HG03378 (cell line): ENCODE data around the gene TMEM41A.

Experiments used
- ATAC-seq: cut with Tn5 transposase; IDR thresholded peaks from one replicate; pipeline ENCODE4 v1.9.1; 2021; ENCODE audit warnings: mild to moderate bottlenecking, moderate library complexity; ENCODE audit not compliant: unreplicated experiment

The TMEM41A gene

DNA sequence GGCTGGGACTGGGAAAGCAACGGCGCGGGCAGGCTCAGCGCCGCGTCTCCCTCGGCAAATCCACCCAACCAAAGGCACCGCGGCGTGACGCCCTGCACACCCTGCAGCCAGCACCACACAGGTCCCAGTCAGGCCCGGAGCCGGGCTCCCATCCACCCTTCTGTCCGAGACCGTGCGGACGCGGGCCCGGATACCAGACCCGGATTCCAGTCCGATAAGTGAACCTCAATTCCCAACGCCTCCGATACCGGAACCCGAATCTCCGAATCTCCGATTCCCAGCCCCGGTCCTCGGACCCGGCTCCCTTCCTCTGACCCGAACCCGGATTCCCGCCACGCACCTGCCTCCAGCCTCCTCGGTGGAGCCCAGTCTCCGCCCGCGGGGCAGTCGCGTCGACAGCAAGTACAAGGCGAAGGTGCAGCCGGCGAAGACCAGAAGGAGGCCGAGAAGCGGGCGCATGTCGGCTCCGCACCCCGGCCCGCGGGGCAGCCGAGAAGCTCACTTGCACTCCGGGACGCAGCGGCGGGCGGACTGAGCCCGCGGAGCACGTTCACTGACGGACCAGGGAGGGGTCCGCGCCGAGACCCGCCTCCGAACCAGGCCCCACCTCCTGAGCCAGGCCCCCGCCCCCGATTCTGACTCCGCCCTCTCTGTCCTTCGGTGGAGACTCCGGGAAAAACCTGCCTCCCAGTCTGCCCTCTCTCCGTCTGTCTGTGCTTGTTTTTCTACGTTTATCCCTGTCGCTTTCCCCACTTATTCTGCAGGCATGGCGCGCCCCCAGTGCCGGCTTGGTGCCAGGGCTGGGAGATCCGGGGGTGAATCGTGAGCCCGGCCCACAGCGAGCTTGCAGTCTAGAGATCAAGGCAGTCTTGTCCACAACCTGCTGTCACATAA lies at the start of gene TMEM41A:
Gene TMEM41A (minus strand): TSS at position 533 of the 894 bp plus-strand sequence. CDS start 74 bp downstream, at position 459.
- peak; percentile 79 for ATAC-seq

DNA sequence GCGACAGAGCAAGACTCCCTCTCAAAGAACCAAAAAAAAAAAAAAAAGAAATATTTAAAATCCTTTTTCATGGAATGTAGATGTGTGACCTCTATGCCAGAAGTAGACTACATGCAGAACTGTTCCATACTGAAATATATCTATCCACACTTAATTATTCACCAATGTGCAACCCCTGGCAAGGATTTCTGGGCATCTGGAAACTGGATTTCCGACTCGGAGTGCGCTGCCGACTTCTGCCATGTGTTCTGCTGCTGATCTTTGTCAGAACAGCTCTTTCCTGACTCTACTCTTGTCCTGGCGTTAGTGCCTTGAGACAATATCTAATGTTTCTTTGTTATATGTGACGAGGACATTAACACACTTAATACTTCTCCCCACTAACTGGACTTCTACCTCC lies 41.9 kb upstream of the TMEM41A start:
- ATAC-seq, result no peak

DNA sequence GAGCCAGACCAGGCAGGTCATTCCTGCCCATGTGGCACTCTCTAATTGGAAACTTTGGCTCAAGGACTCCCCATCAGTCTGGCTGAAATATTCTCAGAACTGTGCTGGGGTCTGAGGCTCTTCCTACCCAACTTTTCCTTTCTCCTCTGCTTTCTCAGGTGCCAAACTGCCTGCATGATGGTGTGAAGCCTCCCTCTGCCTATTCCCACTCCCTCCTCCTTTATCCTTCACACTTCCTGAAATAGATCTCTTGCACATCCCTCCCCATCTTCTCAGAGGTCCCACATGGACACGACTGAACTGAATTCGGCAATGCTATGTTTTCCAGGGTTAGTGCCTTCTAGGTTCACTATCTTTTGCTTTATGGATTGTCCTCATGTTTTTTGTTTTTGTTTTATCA lies 41.1 kb upstream of the TMEM41A start:
- no peak for ATAC-seq

DNA sequence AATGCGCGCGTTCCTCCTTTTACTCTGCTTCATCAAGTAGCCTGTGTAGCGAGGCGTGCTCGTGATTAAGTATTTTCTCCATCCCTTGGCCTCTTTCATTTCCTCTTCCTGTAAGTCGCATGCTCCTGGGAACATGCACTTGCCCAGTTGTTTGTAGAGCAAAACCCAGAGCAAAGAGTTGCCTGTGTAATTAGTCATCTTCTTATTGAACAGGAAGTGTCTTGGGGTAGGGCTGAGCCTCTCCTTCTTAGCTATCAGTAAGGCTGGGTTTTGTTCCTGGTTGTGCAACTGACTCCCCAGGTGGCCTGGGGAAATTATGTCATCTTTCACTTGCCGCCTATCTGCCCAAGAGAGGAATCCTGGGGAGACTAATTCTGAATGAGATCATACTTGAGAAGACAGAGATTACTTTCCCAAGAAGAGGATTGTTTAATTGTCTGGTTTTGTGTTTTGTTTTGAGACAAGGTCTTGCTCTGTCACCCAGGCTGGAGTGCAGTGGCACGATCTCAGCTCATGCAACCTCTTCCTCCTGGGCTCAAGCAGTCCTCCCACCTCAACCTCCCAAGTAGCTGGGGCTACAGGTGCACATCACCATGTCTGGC lies 38.6 kb upstream of the TMEM41A start:
- ATAC-seq, result peak; percentile 99

DNA sequence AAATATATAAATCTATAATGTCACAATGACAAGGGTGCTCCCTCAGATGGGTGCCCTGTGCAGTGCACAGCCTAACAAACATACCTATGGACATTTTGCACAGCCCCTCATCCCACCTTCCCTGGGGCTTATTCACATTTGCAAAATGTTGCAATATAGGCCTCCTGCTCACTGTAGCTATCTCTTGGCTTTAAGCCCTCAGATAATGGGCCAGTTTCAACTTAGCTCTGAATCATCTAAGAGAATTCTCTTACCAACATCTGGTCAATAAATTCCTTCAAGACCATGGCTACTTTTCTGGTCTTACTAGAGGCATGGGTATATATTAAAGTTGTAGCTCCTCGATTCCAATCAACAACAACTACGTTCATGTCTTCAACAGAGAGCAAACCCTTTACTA lies 35.7 kb upstream of the TMEM41A start:
- no peak for ATAC-seq

DNA sequence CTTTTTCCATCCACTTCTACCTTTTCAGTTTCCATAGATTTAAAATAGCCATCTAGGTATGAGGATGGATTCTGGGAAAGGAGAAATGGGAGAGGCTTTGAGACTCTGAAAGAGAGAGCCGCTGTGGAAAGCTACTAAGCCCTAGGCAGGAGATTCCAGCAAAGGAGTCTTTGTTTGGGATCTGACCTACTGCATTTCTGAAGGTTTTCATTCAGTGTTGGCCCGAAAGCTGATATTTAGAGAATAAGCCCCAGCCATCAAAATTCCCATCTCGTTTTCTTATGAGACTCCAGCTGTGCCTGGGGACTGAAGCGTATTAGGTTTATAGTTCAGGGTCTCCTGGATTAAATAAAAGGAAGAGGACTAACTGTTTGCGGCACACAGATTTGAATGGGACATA lies 34.1 kb upstream of the TMEM41A start:
- no peak for ATAC-seq

DNA sequence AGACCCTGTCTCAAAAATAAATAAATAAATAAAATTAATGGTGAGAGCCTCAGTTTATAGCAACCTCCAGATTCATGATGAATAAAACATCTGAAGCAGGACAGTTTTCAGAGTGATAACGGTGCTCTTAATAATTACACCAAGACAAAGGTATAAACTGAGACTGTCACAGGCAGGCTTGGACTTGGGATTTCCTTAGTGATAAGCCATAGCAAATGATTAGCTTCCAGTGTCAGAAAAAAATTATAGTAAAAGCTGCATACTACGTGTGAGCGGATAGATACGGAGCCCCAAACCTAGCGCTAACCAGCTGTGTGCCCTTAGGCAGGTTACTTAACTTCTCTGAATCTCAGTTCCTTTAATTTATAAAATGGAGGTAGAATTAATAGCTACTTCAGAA lies 32.0 kb upstream of the TMEM41A start:
- no peak for ATAC-seq

DNA sequence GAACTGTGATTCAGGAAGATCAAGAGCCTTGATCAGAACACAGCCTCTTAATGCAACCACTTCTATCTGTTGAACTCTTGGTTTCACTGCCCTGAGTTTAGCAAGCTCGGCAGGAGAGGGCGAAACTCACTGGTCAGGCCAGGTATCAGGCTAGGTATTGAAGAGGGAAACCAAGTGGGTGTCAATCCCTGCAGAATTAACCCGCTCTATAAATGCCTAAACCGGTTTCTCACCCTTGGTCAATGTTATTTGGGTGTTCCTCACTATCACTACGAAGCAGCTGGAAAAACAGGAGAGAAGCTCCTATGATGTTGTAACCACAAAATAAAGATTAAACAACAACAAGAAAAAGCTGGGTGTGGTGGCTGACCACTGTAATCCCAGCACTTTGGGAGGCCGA lies 29.7 kb upstream of the TMEM41A start:
- no peak for ATAC-seq

DNA sequence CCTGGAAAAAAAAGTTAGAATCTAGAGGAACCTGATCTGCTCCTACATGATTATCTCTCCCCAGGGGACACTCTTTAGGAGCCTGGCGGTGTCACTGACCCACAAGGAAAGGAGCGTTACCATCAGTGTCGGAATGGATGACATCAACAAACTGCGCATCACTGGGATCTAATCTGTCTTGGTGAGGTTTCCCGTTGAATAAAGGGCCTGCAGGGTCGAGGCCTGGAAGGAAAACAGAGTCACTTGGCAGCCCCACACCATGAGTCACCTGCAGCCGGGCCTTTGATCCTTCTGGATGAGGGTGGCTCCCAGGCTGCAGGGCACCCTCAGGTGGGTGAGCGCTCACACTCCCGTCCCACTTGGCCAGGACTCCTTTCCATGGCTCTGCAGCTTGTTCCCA lies 28.5 kb upstream of the TMEM41A start:
- no peak for ATAC-seq

DNA sequence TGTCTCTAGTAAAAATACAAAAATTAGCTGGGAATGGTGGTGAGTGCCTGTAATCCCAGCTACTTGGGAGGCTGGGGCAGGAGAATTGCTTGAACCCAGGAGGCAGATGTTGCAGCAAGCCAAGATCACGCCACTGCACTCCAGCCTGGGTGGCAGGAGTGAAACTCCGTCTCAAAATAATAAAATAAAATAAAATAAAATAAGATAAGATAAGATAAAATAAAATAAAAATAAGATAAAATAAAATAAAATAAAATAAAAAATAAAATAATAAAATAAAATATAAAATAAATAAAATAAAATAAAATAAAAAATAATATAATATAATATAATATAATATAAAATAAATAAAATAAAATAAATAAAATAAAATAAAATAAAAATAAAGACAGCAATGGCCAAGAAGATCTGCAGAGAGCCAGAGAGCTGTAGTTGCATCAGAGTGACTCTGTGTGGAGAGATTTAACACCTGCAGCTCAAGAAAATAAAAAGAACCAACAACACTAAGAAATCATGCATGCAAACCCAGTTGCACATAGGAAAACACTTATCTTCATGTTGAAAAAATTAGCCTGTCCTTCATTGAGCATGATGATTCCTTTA lies 27.6 kb upstream of the TMEM41A start:
- ATAC-seq, result no peak

DNA sequence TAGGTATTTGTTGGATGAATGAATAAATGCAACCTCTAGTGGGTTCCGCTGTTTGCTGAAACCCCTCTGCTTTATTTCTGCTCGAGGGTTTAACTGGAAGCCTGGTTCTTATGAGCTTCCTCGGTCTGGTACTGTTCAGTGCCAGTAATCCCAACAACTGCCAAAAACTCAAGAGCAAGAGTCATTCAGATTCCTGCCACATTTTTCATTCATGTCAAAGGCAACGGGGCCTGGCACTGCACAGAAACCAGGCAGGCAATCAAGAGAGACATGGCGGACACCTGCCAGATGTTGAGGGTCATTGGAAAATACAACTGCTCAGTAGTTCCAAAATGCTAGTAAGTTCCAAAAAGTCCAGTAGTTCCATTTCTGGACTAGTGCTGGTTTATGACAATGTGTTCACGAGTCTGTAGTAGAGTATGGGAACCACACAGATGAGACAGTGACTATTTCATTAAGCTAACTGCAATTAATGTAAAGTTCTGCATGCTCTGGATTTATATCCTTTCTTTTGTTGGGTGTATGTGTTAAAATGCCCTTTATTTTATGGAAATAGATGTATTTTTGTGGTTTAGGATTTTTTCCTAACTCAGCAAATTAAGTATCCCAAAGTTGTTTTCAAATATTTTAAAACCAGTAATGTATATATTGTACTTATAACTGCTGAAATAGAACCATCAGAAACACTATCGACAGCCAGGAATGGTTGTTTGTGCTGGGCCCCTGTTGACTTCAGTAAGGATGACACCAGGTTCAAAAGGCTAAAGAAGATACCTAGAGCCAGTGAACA lies 22.7 kb upstream of the TMEM41A start:
- no peak for ATAC-seq

DNA sequence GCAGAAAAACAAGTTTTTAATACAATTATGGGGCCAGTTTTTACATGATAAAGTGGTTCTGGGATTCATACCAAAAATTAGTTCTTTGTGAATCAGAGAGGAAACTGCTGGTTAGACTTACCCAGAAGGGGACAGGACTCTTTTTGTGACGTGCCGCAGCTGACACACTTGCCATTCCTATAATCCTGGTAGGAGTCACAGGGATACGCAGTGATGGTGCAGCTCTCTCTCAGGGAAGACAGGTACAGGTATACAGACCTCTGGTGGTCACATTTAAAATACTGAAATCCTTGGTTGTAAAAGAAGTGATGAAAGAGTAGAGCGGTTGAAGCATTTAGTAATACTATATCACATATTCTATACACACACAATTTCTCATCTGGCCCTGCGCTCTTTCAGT lies 20.2 kb upstream of the TMEM41A start:
- ATAC-seq, result no peak

DNA sequence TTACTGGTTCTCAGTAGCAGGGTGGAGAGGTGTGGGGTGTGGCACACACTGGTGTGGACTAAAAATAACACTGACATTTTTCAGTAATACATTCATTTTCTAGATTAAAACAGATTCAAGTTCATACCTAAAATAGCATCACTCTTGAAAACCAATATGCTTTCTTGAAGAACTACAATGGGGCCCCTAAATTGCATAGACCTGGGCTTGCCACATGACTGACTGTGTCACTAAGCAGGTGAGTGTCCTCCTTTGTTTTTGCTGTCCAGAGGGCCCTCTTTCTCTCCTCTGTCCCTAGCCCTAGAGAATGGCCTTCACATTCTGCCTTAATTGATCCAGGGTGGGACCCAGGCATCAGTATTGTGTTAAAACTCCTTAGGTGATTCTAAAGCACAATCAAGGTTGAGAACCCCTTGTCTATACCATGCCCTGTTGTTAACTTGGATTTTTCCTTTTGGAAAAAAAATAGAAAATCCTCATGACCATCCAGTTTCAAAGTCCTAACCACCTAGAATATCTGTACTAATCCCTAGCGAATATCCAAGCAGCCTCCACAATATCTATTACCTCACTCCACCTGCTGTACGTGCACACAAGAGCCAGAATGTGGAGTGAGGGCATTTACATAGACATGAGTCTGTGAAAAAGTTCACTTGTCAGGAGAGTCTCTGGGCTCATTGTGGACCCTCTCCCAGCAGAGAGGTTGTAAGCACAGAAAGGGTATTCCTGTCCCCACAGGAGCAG lies 18.7 kb upstream of the TMEM41A start:
- no peak for ATAC-seq

DNA sequence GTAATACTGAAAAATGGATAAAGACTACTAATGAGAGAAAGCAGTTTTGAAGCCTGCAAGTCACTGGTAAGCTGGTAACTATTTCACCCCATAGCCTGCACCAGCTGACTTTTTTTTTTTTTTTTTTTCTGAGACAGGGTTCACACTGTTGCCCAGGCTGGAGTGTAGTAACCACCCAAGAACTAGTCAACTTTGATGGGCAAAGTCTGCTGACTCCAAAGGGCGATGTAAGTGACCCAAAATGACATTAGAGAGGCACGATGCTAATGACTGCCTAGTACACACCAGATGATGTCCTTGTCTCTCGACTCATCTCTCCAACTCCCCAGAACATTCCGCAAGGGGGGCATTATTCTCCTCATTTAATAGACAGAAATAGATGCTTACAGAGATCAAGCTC lies 12.9 kb upstream of the TMEM41A start:
- ATAC-seq, result no peak

DNA sequence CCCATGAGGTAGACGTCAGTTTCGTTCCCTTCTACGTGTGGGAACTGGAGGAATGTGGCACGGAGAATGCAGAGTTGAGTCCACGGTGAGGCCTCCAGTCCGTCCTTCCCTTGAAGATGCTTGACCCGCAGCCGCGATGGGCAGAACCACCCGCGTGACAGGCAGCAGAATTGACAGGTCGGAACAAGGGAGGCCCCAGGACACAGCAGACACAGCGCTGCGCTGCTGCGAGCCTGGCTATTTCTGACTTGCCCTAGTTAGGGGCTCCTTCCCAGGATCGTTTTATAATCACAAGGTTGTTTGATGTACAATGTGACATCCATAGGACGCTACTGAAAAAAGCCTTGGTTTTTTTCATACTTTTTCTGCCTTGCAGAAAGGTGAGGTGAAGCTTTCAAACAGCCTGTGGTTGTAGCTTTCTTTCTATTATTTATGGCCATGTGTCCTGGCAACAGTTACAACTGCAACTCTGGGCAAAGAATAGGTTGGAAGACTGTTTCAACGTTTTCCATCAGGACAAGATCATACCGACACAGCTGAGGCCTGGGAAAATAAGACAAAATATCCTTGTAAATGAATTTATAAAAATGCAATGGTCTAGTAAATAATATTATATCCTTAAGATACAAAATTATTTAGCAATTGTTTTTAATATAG lies 9.6 kb upstream of the TMEM41A start:
- ATAC-seq, result no peak

DNA sequence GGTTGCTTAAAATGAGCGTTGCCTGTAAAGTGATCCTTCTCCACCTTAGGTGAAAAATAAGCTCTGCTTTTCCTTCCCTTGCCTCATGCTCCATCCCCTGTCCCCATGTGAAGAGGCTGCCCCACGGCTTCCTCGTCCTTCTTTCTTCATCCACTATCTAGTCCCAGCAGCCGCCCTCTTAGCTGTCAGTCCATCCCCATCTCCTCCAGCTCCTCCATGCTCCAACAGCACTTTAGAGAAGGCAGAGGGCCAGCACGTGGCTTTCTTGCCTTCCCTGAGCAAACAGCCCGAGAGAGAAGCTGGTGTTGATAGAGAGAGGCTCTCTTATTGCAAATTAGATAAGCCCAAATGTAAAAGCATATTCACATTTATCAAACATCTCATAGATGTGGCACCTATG lies 9.0 kb upstream of the TMEM41A start:
- ATAC-seq, result no peak

DNA sequence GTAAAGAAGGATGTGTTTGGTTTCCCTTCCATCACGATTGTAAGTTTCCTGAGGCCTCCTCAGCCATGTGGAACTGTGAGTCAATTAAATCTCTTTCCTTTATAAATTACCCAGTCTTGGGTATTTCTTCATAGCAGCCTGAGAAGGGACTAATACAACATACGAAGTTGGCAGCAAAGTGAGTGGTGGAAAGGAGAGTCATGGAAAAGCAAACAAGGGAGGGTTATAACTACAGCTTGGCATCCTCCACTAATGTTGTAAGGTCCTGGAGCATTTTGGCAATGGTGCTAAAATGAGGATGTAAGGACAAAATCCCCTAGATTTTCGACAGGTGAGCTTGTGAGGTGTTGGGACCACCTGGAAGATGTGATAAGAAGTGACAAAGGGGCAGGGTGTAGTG lies 5.8 kb upstream of the TMEM41A start:
- no peak for ATAC-seq

DNA sequence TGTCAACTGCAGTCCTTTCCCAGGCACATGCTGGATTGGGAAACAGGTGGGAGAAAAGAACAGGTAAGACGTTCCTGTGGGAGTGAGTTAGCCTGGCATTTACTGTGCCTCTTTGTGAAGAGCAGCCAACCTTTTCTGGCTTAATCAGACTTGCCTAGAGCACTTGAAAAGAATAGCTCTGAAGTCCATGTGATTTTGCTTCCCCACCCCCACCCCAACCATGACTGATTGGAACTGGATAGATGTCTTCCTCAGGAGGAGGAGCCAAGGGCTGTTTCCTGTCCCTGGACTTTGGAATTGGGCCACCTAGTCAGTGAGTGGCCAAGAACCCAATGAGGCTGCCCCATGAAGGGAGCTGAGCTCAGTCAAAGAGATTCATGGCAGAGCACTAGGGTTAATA lies 4.7 kb upstream of the TMEM41A start:
- ATAC-seq, result no peak

DNA sequence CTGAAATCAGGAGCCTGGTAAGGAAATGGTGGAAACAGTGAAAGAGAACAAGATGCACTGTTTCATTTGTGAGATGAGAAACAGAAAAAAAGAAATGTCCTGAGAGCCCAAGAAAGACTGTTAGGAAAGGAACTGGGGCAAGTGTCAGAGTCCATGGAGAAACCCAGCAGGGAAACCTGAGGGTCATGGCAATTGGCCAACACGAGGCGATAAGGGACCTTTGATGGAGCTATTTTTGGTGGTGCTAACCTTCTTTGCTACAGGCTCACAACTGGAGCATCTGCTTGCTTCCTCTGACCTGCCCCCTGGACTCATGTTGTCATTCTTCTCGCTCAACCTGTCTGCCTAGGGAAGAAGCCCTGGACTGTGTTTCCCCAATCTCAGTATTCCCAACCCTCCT lies 4.2 kb upstream of the TMEM41A start:
- no peak for ATAC-seq

DNA sequence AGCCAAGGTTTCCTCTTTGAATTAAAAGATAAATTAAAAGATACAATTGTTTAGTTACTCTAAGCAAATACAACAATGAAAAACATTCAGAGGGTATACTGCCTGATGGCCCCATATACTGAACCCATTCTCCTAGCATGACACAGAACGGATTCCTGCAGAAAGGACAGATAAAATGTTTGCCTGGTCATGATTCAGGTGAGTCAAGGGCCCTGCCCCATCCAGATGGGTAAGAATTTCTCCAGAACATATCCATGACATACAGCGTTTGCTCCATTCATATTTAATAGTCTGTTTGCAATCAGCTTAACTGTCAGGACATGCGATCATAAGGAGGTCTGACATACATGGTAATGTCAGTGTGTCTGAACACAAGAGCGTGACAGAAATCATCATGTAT lies 8.6 kb downstream of the TMEM41A start:
- ATAC-seq, result no peak
